GM12874 (cell line): ENCODE measurements around the gene CLEC2L.

Source experiments
- CTCF ChIP-seq: IDR thresholded peaks from 2 replicates; pipeline ENCODE4 v1.5.1; 2011; ENCODE audit warnings: low read depth, mild to moderate bottlenecking, control low read depth, low read length, moderate library complexity; ENCODE audit not compliant: insufficient read depth

CLEC2L gene

GRCh38 chr7:139523968-139524815, 707 bp downstream of the CLEC2L start:
- no peak for TF ChIP-seq CTCF

- no peak for TF ChIP-seq CTCF
Measured at GRCh38 chr7:139525239-139525638, 1.8 kb downstream of the CLEC2L start.

- no peak for TF ChIP-seq CTCF
Measured at GRCh38 chr7:139525750-139526149, 2.3 kb downstream of the CLEC2L start.

- TF ChIP-seq CTCF, result no peak
Measured at GRCh38 chr7:139526578-139527544, 3.4 kb downstream of the CLEC2L start.

GRCh38 chr7:139531094-139531493, 7.6 kb downstream of the CLEC2L start:
- no peak for TF ChIP-seq CTCF

GRCh38 chr7:139532636-139533155, 9.2 kb downstream of the CLEC2L start:
- no peak for TF ChIP-seq CTCF

- no peak for TF ChIP-seq CTCF
Measured at GRCh38 chr7:139534096-139534495, 10.6 kb downstream of the CLEC2L start.
